ENCODE results near the gene TMCC3. TPM values are rescaled to one million over a fixed set of nuclear protein-coding genes. Genes with fewer than 3 reads are reported as not detected.

Gene TMCC3
- polyA plus RNA-seq, 1 donor, result 23.4 TPM

- no peak for DNase-seq (ENCODE audit: low read depth)
Observed at GRCh38 chr12:94674051-94674451, 23.7 kb upstream of the TMCC3 start.

- DNase-seq (ENCODE audit: low read depth), result no peak
Observed at GRCh38 chr12:94673496-94673895, 23.1 kb upstream of the TMCC3 start.

GRCh38 chr12:94671917-94672316 is 21.6 kb upstream of the TMCC3 start:
- DNase-seq (ENCODE audit: low read depth), result no peak

GRCh38 chr12:94670898-94671297 is 20.5 kb upstream of the TMCC3 start:
- DNase-seq (ENCODE audit: low read depth), result no peak

- DNase-seq (ENCODE audit: low read depth), result no peak
Observed at GRCh38 chr12:94670075-94670474, 19.7 kb upstream of the TMCC3 start.

GRCh38 chr12:94667031-94667540 is 16.7 kb upstream of the TMCC3 start:
- DNase-seq (ENCODE audit: low read depth), result no peak

- DNase-seq (ENCODE audit: low read depth), result no peak
Observed at GRCh38 chr12:94666158-94666557, 15.8 kb upstream of the TMCC3 start.

- no peak for DNase-seq (ENCODE audit: low read depth)
Observed at GRCh38 chr12:94663702-94664101, 13.3 kb upstream of the TMCC3 start.

- no peak for DNase-seq (ENCODE audit: low read depth)
Observed at GRCh38 chr12:94663071-94663470, 12.7 kb upstream of the TMCC3 start.

- no peak for DNase-seq (ENCODE audit: low read depth)
Observed at GRCh38 chr12:94660436-94660835, 10.1 kb upstream of the TMCC3 start.

GRCh38 chr12:94659346-94659930 is 9.1 kb upstream of the TMCC3 start:
- DNase-seq (ENCODE audit: low read depth), result no peak

GRCh38 chr12:94658931-94659330 is 8.6 kb upstream of the TMCC3 start:
- DNase-seq (ENCODE audit: low read depth), result no peak

GRCh38 chr12:94656556-94656955 is 6.2 kb upstream of the TMCC3 start:
- DNase-seq (ENCODE audit: low read depth), result no peak

GRCh38 chr12:94649349-94650142 is 811 bp downstream of the TMCC3 start:
- no peak for DNase-seq (ENCODE audit: low read depth)

- DNase-seq (ENCODE audit: low read depth), result no peak
Observed at GRCh38 chr12:94648578-94648977, 1.8 kb downstream of the TMCC3 start.

- no peak for DNase-seq (ENCODE audit: low read depth)
Observed at GRCh38 chr12:94644141-94644979, 6.0 kb downstream of the TMCC3 start.

GRCh38 chr12:94643606-94644005 is 6.8 kb downstream of the TMCC3 start:
- DNase-seq (ENCODE audit: low read depth), result no peak

GRCh38 chr12:94641283-94641682 is 9.1 kb downstream of the TMCC3 start:
- DNase-seq (ENCODE audit: low read depth), result no peak

GRCh38 chr12:94640134-94640928 is 10.0 kb downstream of the TMCC3 start:
- DNase-seq (ENCODE audit: low read depth), result no peak

- no peak for DNase-seq (ENCODE audit: low read depth)
Observed at GRCh38 chr12:94638521-94638920, 11.8 kb downstream of the TMCC3 start.

GRCh38 chr12:94637390-94638113 is 12.8 kb downstream of the TMCC3 start:
- no peak for DNase-seq (ENCODE audit: low read depth)
